K562 (cell line): Measurements from ENCODE around the gene NUP35. TPM values are rescaled to one million over a fixed set of nuclear protein-coding genes. Genes with fewer than 3 reads are reported as not detected.

ENCODE experiments used
- BRF1 ChIP-seq: IDR thresholded peaks from 3 replicates; pipeline ENCODE4 v1.6.1; 2011; ENCODE audit warnings: borderline replicate concordance, mild to moderate bottlenecking; ENCODE audit not compliant: insufficient read length; ENCODE audit errors: extremely low read depth
- FOXJ3 ChIP-seq: sonication (generic); formaldehyde crosslinking; IDR thresholded peaks from 2 replicates; pipeline ENCODE4 v1.4.0; 2020; ENCODE audit warnings: mild to moderate bottlenecking, missing genetic modification reagents
- JUNB ChIP-seq: fragments of 450-650 bp; formaldehyde crosslinking; conservative IDR thresholded peaks from 2 replicates; pipeline ENCODE4 v1.4.0; 2020; ENCODE audit warnings: mild to moderate bottlenecking
- KAT7 ChIP-seq: sonication (generic); formaldehyde crosslinking; IDR thresholded peaks from 2 replicates; pipeline ENCODE4 v1.8.0; 2022; ENCODE audit warnings: missing genetic modification reagents, mild to moderate bottlenecking, borderline replicate concordance
- MTA2 ChIP-seq: fragments of 450-650 bp; IDR thresholded peaks from 2 replicates; pipeline ENCODE4 v1.6.1; 2016; ENCODE audit warnings: low read depth
- ZNF316 ChIP-seq: fragments of 450-650 bp; IDR thresholded peaks from 2 replicates; pipeline ENCODE4 v1.6.1; 2016
- polyA plus RNA-seq, 8 experiments: library from polyadenylated mRNA; depleted of rRNA in 4 of 8; stranded (reverse) in 5 of 8; unstranded in 3 of 8; fragments of >200 nt; fragmentation: Nextera tagmentation in 2 of 8; fragmentation: Illumina TruSeq in 1 of 8; extraction: Ambion mirVana in 2 of 8; extraction: Trizol in 1 of 8; gene quantifications; 2 replicates each; pipeline versions ENCODE4 v1.2.1 to v1.2.3, GENCODE V29; 2011 to 2014; ENCODE audit warnings: inconsistent platforms in 1 of 8, missing spikeins in 1 of 8
- total RNA-seq, 7 experiments: library from RNA; depleted of rRNA in 6 of 7; stranded (reverse); fragments of >200 nt in 6 of 7; fragmentation: Illumina TruSeq in 2 of 7; extraction: Trizol in 2 of 7; gene quantifications; 2 replicates each; pipeline versions ENCODE4 v1.2.1 to v1.2.3, GENCODE V29; 2011 to 2021; ENCODE audit warnings: low replicate concordance in 1 of 7
- TF ChIP-seq, protein P1 (sequence below): fragments of 250-450 bp; sonication (Bioruptor Pico); IDR thresholded peaks from 2 replicates; pipeline ENCODE4 v1.4.0; 2020; ENCODE audit warnings: mild to moderate bottlenecking, moderate library complexity
- TF ChIP-seq, protein P2 (sequence below): sonication (generic); formaldehyde crosslinking; IDR thresholded peaks from 2 replicates; pipeline ENCODE4 v1.8.0; 2023; ENCODE audit warnings: mild to moderate bottlenecking, missing genetic modification reagents
- TF ChIP-seq, protein P3 (sequence below): fragments of 450-650 bp; IDR thresholded peaks from 2 replicates; pipeline ENCODE4 v1.7.0; 2016; ENCODE audit warnings: borderline replicate concordance
- TF ChIP-seq, protein P4 (sequence below): fragments of 450-650 bp; IDR thresholded peaks from 2 replicates; pipeline ENCODE4 v1.6.1; 2016; ENCODE audit warnings: antibody characterized with exemption

The NUP35 gene
- total and polyA plus RNA-seq, 9 of the 15 experiments (the other 6 are each of a cell fraction or from before 2014, with no cell fraction given): 24.5 to 78.2 (median 51.1) TPM

DNA sequence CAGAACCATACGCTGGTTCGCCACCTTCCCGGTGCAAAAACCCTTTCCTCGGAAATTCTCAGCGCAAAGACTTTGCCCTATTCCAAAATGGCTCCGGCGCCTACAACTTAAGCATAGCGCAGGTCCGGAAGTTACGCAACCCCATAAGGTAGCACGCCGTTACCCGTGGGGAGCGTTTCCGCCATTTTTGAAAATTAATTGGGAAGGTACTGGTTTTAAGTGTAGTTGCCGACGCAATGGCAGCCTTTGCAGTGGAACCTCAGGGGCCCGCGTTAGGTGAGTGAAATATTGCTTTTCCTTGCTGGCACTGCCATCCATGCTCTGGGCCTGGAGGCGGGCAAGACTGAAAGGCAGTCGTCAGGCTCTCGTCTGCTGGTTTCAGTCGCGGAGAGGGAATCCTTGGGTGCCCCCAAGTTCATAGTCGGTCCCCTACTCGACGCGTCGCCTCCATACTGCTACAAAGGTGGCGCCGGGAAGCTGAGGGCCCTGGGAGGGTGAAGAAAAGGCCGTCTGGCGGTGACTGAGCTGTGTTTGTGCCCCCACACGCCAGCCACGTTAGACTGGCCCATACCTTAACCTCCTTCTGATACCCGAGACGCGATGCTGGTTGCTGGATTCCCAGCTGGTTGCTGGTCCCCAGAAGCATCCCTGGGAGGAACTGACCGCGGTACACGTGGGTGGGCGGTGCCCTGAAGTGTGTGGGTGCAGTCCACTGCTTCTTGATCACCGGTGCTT is at the start of gene NUP35 (continued):
- TF ChIP-seq FOXJ3 (CRISPR knock-in tag): no peak
- peak; percentile 83; the same call in 1 of the 2 replicates for TF ChIP-seq KAT7 (CRISPR knock-in tag)
- TF ChIP-seq, protein P1, sequence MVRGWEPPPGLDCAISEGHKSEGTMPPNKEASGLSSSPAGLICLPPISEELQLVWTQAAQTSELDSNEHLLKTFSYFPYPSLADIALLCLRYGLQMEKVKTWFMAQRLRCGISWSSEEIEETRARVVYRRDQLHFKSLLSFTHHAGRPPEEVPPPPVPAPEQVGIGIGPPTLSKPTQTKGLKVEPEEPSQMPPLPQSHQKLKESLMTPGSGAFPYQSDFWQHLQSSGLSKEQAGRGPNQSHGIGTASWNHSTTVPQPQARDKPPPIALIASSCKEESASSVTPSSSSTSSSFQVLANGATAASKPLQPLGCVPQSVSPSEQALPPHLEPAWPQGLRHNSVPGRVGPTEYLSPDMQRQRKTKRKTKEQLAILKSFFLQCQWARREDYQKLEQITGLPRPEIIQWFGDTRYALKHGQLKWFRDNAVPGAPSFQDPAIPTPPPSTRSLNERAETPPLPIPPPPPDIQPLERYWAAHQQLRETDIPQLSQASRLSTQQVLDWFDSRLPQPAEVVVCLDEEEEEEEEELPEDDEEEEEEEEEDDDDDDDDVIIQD (CRISPR knock-in tag): no peak
- TF ChIP-seq, protein P2, sequence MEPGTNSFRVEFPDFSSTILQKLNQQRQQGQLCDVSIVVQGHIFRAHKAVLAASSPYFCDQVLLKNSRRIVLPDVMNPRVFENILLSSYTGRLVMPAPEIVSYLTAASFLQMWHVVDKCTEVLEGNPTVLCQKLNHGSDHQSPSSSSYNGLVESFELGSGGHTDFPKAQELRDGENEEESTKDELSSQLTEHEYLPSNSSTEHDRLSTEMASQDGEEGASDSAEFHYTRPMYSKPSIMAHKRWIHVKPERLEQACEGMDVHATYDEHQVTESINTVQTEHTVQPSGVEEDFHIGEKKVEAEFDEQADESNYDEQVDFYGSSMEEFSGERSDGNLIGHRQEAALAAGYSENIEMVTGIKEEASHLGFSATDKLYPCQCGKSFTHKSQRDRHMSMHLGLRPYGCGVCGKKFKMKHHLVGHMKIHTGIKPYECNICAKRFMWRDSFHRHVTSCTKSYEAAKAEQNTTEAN (CRISPR knock-in tag): no peak
- no peak for TF ChIP-seq MTA2
- TF ChIP-seq, protein P3, sequence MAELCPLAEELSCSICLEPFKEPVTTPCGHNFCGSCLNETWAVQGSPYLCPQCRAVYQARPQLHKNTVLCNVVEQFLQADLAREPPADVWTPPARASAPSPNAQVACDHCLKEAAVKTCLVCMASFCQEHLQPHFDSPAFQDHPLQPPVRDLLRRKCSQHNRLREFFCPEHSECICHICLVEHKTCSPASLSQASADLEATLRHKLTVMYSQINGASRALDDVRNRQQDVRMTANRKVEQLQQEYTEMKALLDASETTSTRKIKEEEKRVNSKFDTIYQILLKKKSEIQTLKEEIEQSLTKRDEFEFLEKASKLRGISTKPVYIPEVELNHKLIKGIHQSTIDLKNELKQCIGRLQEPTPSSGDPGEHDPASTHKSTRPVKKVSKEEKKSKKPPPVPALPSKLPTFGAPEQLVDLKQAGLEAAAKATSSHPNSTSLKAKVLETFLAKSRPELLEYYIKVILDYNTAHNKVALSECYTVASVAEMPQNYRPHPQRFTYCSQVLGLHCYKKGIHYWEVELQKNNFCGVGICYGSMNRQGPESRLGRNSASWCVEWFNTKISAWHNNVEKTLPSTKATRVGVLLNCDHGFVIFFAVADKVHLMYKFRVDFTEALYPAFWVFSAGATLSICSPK: no peak
- TF ChIP-seq ZNF316: no peak
- TF ChIP-seq BRF1: no peak
- no peak for TF ChIP-seq JUNB (CRISPR knock-in tag)
- TF ChIP-seq, protein P4, sequence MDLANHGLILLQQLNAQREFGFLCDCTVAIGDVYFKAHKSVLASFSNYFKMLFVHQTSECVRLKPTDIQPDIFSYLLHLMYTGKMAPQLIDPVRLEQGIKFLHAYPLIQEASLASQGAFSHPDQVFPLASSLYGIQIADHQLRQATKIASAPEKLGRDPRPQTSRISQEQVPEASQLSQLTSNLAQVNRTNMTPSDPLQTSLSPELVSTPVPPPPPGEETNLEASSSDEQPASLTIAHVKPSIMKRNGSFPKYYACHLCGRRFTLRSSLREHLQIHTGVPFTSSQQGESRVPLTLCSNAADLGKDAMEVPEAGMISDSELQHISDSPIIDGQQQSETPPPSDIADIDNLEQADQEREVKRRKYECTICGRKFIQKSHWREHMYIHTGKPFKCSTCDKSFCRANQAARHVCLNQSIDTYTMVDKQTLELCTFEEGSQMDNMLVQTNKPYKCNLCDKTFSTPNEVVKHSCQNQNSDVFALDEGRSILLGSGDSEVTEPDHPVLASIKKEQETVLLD: peak; percentile 90
